AG09319 (cell line): ENCODE results near the gene MISP3.

Experiments used
- DNase-seq: peaks from one replicate; pipeline ENCODE4 v3.0.0-alpha.2; 2010; ENCODE audit warnings: low read depth; ENCODE audit errors: extremely low read depth
- TF ChIP-seq, protein P1 (sequence below): IDR thresholded peaks from 2 replicates; pipeline ENCODE4 v1.5.1; 2011; ENCODE audit warnings: low read depth, mild to moderate bottlenecking, inconsistent platforms, low read length, moderate library complexity

MISP3 gene

DNA sequence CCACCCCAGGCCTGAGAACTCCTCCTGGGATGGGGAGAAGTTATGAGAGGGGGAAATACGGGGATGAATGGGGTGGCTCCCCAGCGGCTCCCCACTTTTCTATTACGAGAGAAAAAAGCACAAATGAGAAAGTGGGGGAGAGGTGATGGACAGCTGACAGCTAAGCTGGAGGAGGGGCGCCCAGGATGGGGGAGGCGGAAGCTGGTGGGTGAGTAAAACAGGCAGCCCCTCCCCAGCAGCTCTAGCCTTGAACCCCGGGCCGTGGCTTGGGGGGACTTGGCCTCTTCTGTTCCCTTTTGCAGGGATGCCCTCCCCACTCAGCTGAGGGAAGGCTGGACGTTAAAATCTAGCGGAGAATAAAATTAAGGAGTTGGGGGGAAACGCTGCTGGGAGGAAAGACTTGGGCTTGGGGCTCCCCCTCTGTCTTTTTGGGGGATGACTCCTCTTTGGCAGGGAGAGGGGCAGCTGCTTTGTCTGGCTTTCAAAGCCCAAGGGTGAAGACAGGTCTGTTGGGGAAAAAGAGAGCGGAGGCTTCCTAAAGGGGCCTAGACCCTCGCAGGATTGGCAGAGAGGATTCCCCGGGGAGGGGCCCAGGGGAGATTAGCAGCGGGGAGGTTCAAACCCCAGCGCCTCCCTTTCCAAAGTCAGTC, 19.4 kb downstream of the MISP3 start:
- no peak for DNase-seq
- TF ChIP-seq, protein P1, sequence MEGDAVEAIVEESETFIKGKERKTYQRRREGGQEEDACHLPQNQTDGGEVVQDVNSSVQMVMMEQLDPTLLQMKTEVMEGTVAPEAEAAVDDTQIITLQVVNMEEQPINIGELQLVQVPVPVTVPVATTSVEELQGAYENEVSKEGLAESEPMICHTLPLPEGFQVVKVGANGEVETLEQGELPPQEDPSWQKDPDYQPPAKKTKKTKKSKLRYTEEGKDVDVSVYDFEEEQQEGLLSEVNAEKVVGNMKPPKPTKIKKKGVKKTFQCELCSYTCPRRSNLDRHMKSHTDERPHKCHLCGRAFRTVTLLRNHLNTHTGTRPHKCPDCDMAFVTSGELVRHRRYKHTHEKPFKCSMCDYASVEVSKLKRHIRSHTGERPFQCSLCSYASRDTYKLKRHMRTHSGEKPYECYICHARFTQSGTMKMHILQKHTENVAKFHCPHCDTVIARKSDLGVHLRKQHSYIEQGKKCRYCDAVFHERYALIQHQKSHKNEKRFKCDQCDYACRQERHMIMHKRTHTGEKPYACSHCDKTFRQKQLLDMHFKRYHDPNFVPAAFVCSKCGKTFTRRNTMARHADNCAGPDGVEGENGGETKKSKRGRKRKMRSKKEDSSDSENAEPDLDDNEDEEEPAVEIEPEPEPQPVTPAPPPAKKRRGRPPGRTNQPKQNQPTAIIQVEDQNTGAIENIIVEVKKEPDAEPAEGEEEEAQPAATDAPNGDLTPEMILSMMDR, result no peak

DNA sequence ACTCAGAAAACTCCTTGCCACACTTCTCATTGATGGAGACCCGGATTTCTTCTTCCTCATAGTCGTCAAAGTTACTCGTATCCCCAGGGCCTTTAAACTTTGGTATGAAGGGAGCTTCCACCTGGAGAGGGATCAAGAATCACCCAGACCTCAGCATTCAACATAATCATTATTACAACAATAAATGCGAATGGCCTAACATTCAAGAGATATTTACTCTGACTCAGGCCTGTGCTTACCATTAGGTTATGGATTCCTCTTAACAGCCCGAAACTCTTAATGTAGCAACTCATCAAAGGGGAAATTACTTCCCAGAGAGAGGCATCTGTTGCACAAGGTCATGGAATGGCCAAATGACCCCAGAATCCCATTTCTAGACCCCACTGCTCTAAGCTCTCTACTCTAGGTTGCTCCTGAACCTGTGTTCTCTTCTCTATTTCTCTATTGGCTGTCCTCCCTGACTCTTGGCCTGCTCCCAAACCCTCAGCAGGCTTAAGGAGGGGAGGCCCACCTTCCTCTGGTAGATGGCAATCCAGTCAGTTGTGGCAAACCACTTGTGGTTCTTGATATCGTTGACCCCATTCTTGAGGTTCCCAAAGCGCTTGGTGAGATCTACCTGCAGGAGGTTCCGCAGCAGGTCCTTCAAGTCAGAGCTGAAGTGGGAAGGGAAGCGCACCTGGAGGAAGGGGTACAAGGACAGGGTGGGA, 20.7 kb downstream of the MISP3 start:
- DNase-seq, result no peak
- TF ChIP-seq, protein P1, result no peak

DNA sequence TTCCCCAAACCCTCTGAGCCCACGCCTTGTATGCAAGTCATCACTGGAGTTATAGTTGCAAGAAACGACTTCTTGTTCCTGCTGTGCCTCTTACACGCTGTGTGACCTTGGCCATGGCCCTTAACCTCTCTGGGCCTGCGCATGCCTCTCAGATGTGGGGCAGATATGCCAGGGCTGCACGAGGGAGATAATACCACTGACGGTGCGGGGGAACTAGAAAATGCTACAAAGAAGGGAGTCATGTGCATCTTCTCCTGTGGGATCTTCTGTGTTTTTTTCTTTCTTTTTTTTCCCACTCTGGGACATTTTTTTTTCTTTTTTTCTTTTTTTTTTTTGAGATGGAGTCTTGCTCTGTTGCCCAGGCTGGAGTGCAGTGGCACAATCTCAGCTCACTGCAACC, 22.3 kb downstream of the MISP3 start:
- DNase-seq, result no peak
- TF ChIP-seq, protein P1, result no peak

DNA sequence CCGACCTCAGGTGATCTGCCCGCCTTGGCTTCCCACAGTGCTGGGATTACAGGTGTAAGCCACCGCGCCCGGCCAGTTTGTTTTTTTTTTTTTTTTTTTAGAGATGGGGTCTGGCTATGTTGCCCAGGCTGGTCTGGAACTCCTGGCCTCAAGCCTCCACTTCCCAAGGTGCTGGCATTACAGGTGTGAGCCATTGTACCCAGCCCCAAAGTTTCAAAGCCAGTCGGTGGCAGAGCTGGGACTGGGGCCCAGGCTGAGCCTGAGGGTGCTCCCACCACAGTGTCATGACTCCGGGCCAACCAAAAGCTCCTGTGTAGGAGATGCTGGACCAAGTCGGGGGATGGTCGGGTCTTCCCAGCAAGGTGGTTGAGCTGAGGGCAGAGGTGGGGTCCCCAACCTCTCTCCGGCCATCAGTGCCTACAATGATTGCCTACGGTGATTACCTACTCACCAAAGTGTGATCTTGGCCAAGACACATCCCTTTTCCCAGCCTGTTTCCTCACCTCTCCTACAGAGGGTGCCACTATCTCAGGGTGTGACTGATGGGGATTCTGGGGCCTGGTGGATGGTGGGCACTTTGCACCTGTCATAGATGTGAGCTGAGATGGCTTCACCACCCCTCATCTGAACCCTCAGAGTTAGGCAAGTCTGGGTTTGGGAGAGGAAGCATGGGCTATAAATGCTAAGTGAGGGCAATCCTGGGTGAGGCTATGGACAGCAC, 23.8 kb downstream of the MISP3 start:
- TF ChIP-seq, protein P1, result no peak
- no peak for DNase-seq

DNA sequence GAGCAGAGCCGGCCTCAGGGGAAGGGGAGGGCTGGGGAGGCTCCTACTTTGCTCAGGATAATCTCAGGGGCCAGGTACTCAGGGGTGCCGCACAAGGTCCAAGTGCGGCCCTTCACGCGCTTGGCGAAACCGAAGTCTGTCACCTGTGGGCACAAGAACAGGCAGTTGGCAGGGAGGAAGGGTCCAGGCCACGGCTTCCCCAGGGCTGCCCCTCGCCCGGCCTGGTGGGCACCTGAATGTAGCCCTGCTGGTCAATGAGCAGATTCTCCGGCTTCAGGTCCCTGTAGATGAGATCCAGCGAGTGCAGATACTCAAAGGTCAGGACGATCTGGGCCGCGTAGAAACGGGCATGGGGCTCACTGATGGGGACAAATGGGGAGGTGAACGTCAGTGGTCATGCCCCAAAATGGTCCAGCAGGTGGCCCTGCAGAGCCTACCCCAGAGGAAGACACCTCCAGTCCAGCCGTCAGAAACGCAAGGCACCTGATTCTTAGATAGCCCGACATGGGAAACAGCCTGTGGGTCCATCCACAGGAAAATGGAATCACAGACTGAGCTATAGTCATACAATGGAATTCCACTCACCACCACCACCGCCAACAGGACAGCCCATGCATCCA, 25.1 kb downstream of the MISP3 start:
- TF ChIP-seq, protein P1, result no peak; the same call in 1 of the 2 replicates
- no peak for DNase-seq

DNA sequence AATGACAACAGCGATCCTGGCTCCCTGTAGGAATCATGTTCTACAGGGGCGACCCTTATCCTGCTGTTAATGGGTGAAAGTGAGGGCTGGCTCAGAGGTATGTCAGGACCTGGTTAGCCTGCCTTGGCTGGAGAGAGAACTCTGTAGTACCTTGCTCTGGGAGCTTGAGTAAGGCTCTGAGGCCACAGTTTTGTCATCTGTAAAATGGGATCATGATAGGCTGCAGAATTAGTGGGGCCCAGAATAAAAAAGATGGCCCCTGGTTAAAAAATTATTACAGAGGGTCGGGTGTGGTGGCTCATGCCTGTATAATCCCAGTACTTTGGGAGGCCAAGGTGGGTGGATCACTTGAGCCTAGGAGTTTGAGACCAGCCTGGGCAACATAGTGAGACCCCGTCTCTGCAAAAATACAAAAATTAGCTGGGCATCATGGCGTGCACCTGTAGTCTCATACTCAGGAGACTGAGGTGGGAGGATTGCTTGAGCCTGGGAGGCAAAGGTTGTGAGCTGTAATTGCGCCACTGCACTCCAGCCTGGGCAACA, 28.5 kb downstream of the MISP3 start:
- DNase-seq, result no peak
- TF ChIP-seq, protein P1, result no peak
